Uterus (tissue), 4 donors: ENCODE results near the gene MT1H. TPM values are rescaled to one million over a fixed set of nuclear protein-coding genes. Genes with fewer than 3 reads are reported as not detected.

Experiments
- DNase-seq, 2 donors: peaks; one replicate each; pipeline ENCODE4 v3.0.0-alpha.2; 2019 to 2020
- H3K27ac ChIP-seq, 2 donors: fragments of 200-600 bp; sonication (generic); 1 replicate in 1 of 2; 2 replicates in 1 of 2; pipeline ENCODE4 v1.5.1; 2016 to 2018
- H3K27me3 ChIP-seq, 2 donors: fragments of 200-600 bp; sonication (generic); one replicate each; pipeline ENCODE4 v1.5.1; 2018 to 2019; ENCODE audit warnings: control low read depth in 1 of 2
- H3K36me3 ChIP-seq, 2 donors: fragments of 200-600 bp; sonication (generic); one replicate each; pipeline ENCODE4 v1.5.1; 2019; ENCODE audit warnings: control low read depth in 1 of 2
- H3K4me1 ChIP-seq, 2 donors: fragments of 200-600 bp; sonication (generic); one replicate each; pipeline ENCODE4 v1.5.1; 2018 to 2019; ENCODE audit warnings: control low read depth in 1 of 2
- H3K4me3 ChIP-seq, 2 donors: fragments of 200-600 bp; sonication (generic); 1 replicate in 1 of 2; 2 replicates in 1 of 2; pipeline ENCODE4 v1.5.1; 2018 to 2019; ENCODE audit warnings: mild to moderate bottlenecking in 1 of 2
- H3K9me3 ChIP-seq, 2 donors: fragments of 200-600 bp; sonication (generic); one replicate each; pipeline ENCODE4 v1.5.1; 2019; ENCODE audit warnings: control low read depth in 1 of 2
- CTCF ChIP-seq, 4 experiments: fragments of 200-600 bp in 2 of 4; fragments of 450-650 bp in 2 of 4; sonication (generic) in 2 of 4; IDR thresholded peaks; one replicate each; pipeline ENCODE4 v1.5.1; 2016 to 2019; ENCODE audit warnings: antibody characterized with exemption in 4 of 4, mild to moderate bottlenecking in 2 of 4, moderate library complexity in 1 of 4
- POLR2A ChIP-seq, 2 donors: fragments of 450-650 bp; IDR thresholded peaks; one replicate each; pipeline ENCODE4 v1.6.1; 2016; ENCODE audit warnings: antibody characterized with exemption in 2 of 2, mild to moderate bottlenecking in 1 of 2, moderate library complexity in 1 of 2
- intact Hi-C: fragments of 100-400 bp; cut with DNase I; formaldehyde crosslinking; loops from one replicate; pipeline ENCODE4 v1.15.1; 2023; ENCODE audit warnings: low total_unique reads
- total RNA-seq, 4 donors: library from RNA; depleted of rRNA in 3 of 4; stranded (reverse); fragments of >200 nt in 3 of 4; gene quantifications; one replicate each; pipeline versions ENCODE4 v1.1.0 to v1.2.4, GENCODE V29; 2014 to 2023
- donor health status: DM: yes; HTN: yes; CAD: no.

Gene MT1H
- total RNA-seq, 4 donors from 2014 or later, result not detected

- DNase-seq, result no peak
- peaks cover 0 to 12% of the 10 kb centered on the region in 2 donors for H3K27me3 ChIP-seq
Measured at GRCh38 chr16:56636616-56637413, 32.8 kb upstream of the MT1H start.

DNA sequence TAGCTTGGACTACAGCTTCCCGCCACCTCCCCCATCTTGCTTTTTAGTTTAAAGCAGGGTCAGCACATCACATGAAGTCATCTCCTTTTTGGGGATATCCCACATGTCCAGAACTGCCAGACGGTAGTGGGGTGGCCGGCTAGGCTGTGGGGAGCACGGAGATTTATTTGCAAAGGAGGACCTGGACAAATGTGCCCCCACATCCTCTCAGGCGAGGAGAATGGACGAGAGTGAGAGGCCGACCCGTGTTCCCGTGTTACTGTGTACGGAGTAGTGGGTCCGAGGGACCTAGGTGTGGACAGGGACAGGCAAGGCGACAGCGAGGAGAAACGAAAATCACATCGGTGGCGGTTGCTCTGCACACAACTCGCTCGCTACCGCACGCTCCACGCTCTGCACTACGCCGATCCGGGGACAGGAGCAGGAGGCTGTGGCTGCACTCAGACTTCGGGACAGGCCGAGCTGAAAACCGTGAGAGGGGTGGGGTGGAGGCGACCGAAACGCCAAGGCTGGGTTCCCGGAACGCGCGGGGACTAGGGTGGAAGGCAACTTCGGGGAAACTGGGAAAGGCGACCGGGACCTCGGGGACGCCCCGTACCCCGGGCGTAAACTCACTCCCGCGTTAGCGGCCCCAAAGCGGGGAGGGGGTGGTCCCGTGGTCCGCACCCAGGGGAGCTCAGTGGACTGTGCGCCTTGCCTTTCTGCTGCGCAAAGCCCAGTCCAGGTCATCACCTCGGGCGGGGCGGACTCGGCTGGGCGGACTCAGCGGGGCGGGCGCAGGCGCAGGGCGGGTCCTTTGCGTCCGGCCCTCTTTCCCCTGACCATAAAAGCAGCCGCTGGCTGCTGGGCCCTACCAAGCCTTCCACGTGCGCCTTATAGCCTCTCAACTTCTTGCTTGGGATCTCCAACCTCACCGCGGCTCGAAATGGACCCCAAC is 31.5 kb upstream of the MT1H start, which contains the start of gene MT1A:
Gene MT1A (plus strand): TSS at position 853 of the 937 bp plus-strand sequence. CDS start 73 bp downstream, at position 926.
- Histone ChIP-seq H3K4me1 (peaks cover 0 to 5% of the 10 kb centered on the region in 2 donors), H3K9me3 (no peaks in the 10 kb centered on the region), H3K27me3 (peaks cover 0 to 12% of the 10 kb centered on the region in 2 donors), H3K27ac (no peak within 1 kb of the TSS), H3K4me3 (peak within 1 kb of the TSS; percentile 22 to 32), H3K36me3 (no peaks in the 10 kb centered on the region)
- TF ChIP-seq POLR2A (IDR thresholded peaks at IDR 0.05) (peak; percentile 39 to 56), CTCF (IDR thresholded peaks at IDR 0.05) (no peak)
- intact Hi-C loops, result no loop called here
- DNase-seq, result peak; percentile 69 to 72

More at GRCh38 chr16:56636616-56637413, 32.8 kb upstream of the MT1H start:
- H3K36me3 ChIP-seq, result no peaks in the 10 kb centered on the region
- H3K27ac ChIP-seq, result no peak overlapping the region
- intact Hi-C loops, result no loop called here
- no peak for TF ChIP-seq CTCF (IDR thresholded peaks at IDR 0.05)
- no peak for TF ChIP-seq POLR2A (IDR thresholded peaks at IDR 0.05)
- H3K4me3 ChIP-seq, result no peak overlapping the region
- peaks cover 0 to 5% of the 10 kb centered on the region in 2 donors for H3K4me1 ChIP-seq
- no peaks in the 10 kb centered on the region for H3K9me3 ChIP-seq

DNA sequence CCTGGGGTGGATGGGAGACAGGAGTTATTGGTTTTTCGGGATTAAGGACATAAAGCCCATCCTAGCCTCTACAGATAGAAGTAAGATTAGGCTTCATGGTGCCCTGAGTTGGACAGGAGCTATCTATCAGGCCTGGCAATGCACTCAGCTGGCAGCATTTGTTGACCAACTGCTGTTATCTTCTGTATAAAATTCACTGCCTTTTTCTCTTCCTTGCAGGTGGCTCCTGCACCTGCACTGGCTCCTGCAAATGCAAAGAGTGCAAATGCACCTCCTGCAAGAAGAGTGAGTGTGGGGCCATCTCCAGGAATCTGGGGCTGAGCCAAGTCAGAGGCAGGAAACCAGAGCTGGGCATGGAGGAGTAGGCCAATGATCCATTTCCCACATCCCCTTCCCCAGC is 30.6 kb upstream of the MT1H start:
- no peak for DNase-seq
- intact Hi-C loops, result no loop called here
- H3K27me3 ChIP-seq, result peaks cover 0 to 12% of the 10 kb centered on the region in 2 donors
- no peak for TF ChIP-seq CTCF (IDR thresholded peaks at IDR 0.05)
- no peak for TF ChIP-seq POLR2A (IDR thresholded peaks at IDR 0.05)
- H3K36me3 ChIP-seq, result no peaks in the 10 kb centered on the region
- peaks cover 0 to 5% of the 10 kb centered on the region in 2 donors for H3K4me1 ChIP-seq
- no peak overlapping the region for H3K27ac ChIP-seq
- no peaks in the 10 kb centered on the region for H3K9me3 ChIP-seq
- no peak overlapping the region for H3K4me3 ChIP-seq

- H3K9me3 ChIP-seq, result no peaks in the 10 kb centered on the region
- H3K27me3 ChIP-seq, result peaks cover 0 to 12% of the 10 kb centered on the region in 2 donors
- TF ChIP-seq POLR2A (IDR thresholded peaks at IDR 0.05), result no peak
- no peak for TF ChIP-seq CTCF (IDR thresholded peaks at IDR 0.05)
- H3K36me3 ChIP-seq, result no peaks in the 10 kb centered on the region
- peaks cover 0 to 4% of the 10 kb centered on the region in 2 donors for H3K4me1 ChIP-seq
- no peak for DNase-seq
- no peak overlapping the region for H3K27ac ChIP-seq
- intact Hi-C loops, result no loop called here
- H3K4me3 ChIP-seq, result no peak overlapping the region
Measured at GRCh38 chr16:56640076-56640475, 29.5 kb upstream of the MT1H start.
